GM18873 (cell line): ENCODE measurements around the gene SAMD14.
A peak's percentile ranks its signal among the peaks of the same experiment; 100 is the strongest.

Experiments used
- ATAC-seq: cut with Tn5 transposase; IDR thresholded peaks from one replicate; pipeline ENCODE4 v1.9.1; 2021; ENCODE audit warnings: mild to moderate bottlenecking, moderate library complexity, moderate number of reproducible peaks; ENCODE audit not compliant: unreplicated experiment, low FRiP score

The SAMD14 gene

GRCh38 chr17:50149417-50150353, 19.7 kb upstream of the SAMD14 start:
- ATAC-seq: no peak

- ATAC-seq: no peak
These were observed 19.1 kb upstream of the SAMD14 start for GRCh38 chr17:50149091-50149416.

GRCh38 chr17:50148226-50149090, 18.5 kb upstream of the SAMD14 start:
- no peak for ATAC-seq

- ATAC-seq: no peak
These were observed 17.9 kb upstream of the SAMD14 start for GRCh38 chr17:50147841-50148225.

GRCh38 chr17:50146927-50147665, 17.1 kb upstream of the SAMD14 start:
- no peak for ATAC-seq

- ATAC-seq: no peak
These were observed 16.4 kb upstream of the SAMD14 start for GRCh38 chr17:50146230-50146926.

GRCh38 chr17:50145532-50146229, 15.7 kb upstream of the SAMD14 start:
- no peak for ATAC-seq

GRCh38 chr17:50144845-50145531, 15.0 kb upstream of the SAMD14 start:
- no peak for ATAC-seq

- ATAC-seq: no peak
These were observed 14.4 kb upstream of the SAMD14 start for GRCh38 chr17:50144355-50144754.

GRCh38 chr17:50143461-50144176, 13.7 kb upstream of the SAMD14 start:
- no peak for ATAC-seq

- no peak for ATAC-seq
These were observed 11.8 kb upstream of the SAMD14 start for GRCh38 chr17:50141745-50142110.

- ATAC-seq: no peak
These were observed 11.2 kb upstream of the SAMD14 start for GRCh38 chr17:50141026-50141744.

GRCh38 chr17:50139950-50140885, 10.3 kb upstream of the SAMD14 start:
- peak; percentile 48 for ATAC-seq

GRCh38 chr17:50139185-50139783, 9.3 kb upstream of the SAMD14 start:
- no peak for ATAC-seq

GRCh38 chr17:50137042-50137441, 7.1 kb upstream of the SAMD14 start:
- ATAC-seq: no peak

GRCh38 chr17:50136096-50136687, 6.2 kb upstream of the SAMD14 start:
- no peak for ATAC-seq
